GM18520 (cell line): ENCODE measurements around the gene MAN2C1.
"Not testable (repeated sequence)": the region's sequence is repeated elsewhere in the genome, so short reads cannot be mapped to it uniquely, and the experiment has no call there.

Experiments used
- ATAC-seq: cut with Tn5 transposase; IDR thresholded peaks from one replicate; pipeline ENCODE4 v1.9.1; 2021; ENCODE audit not compliant: unreplicated experiment

Gene MAN2C1

DNA sequence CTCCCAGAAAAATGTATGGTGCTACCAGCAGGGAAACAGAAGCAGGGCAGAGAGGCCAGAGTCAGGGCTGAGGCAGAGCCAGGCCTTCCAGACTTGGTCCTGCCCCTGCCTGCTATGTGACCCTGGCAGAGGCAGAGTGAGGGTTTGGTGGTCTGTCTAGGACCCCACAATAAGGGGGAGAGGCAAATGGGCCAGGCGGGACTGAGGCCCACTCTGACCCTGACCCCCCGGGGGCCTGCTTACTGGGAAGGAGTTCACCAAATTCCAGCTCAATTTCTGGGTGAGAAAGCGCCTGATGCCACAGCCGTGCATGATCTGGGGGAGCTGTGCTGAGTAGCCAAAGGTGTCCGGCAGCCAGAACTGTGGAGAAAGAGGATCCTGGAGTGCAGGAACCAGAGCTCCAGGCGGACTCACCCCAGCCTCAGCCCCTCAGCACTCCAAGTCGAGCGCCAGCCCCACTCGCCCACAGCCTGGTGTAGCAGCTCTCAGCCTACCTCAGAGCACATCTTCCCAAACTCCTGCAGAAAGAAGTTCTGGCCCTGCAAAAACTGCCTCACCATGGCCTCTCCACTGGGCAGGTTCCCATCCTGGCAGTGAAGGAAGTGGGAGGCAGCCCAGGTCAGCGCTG lies 6.9 kb downstream of the MAN2C1 start:
- no peak for ATAC-seq

DNA sequence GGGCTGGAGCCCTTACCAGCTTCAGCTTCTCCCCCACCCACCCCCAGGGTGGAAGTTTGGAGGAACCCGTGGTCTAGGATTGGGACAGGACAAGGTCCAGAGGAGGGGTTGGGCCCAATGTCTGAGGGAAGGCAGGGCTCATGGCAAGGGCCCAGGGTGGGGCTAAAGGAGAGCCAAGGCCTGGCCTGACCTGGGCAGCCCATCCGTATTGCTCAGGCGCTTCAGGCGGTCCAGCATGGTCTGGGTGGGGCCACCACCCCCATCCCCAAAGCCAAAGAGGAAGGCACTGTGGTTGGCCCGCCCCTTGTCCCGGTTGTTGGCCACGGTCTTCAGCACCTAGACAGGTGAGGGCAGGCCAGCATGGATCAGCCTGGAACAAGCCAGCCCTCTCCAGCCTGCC lies 7.6 kb downstream of the MAN2C1 start:
- ATAC-seq: no peak

DNA sequence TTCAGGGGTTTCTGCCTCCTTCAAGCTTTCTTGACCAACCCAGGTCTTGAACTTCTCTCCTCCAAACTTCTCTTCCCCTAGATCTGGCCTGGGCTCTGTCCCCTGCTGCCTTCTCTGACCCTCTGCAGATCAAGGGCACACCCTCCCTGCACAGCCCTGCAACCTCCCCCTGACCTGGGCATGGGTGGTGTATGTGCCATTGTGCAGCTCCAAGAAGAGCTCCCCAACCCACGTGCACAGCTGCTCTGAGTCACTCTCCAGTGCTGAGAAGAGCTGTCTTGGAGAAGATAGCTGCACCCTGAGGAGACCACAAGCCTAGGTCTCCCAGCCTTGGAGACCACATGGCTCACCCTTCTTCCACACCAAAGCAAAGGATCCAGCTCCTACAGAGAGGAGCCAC lies 8.0 kb downstream of the MAN2C1 start:
- ATAC-seq: no peak

DNA sequence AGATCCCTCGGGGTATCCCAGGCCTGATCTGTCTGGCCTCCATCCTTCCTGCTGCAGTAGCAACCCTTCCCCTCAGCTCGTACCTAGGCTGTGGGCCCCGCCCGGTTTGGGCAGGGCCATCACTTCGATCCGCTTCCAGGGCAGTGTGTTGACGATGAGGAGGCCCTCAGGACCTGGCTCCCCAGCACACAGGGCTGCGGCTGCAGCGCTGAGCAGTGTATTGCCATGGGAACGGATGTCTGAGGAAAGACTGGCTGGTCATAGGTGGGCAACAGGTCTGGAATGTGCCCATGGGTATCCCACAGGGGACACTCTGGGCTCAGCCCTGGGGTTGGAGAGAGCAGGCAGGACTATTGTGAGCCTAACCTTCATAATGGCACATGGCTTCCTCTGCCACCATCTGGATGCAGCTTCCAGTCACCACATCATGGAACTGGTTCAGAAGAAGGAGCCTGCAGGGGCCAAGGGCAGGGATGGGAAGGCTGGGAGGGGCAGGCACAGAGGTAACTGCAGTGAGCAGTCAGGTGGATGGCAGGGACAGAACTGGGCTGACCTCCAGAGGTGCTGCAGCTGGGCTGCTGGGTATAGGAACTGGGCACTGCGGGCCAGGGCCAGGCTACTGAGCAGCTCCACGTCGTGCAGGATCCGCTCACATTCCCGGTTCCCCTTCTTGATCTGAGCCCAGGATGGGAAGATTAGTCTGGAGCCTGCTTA lies 8.7 kb downstream of the MAN2C1 start:
- no peak for ATAC-seq

DNA sequence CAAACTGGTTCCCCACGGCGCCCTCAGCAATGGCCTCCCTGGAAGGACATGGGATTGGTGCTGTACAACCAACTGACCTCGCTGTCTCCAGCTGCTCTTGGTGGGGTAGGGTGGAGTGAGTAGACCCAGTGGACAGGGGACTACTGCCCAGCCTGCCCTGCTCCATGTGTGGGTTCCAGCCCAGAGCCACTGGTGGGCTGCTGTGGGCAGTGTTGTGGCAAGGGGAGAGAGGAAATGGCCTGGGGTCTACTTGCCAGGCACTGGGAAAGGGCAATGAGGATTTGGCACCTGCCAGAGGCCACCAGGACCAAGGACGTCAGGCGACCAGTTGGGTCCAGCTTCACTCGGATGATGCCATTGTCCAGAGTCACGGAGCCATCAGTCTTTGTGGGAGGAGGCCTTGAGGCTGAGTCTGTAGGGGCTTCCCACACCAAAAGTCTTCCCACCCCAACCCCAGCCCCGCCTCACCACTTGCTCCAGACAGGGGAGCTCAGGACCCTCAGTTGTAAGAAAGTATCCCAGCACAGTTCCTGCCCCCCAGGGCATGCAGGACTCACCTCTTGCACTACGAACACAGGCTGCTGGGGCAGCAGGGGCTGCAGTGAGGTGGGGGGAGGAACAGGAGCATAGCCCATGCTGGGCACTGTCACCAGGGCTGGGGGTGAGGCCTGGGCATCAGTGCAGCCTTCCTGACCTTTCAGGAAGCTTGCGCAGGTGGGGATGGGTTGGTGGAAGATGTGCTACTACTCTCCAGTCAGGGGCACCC lies 9.5 kb downstream of the MAN2C1 start:
- ATAC-seq: no peak

DNA sequence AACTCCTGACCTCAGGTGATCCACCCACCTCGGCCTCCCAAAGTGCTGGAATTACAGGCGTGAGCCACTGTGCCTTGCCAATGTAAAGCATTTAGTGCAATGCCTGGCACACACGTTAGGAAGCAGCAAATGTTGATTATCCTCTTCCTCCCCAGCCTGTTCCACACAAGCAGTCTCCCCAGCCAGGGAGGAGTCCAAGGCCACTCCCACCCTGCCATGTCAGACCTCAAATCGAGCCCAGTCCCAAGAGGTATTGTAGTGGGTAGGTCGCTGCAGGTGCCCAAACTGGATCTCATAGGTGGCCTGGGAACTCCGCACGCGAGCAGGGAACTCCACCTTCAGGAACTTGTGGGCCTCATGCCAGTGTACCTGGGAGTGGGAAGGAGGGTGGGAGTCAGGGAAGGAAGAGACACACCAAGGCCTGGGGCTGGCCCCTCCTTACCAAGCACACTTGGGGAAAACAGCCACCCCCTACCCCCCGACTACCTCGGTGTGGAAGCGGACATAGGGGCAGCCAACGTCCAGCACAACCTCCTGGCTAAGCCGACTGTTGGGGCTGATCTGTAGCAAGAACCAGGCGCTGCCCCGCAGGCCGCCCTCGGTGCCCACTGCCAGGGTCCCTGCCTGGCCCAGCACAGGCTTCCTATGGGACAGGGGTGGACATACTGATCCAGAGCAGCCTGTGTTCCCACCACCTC lies 10.3 kb downstream of the MAN2C1 start:
- no peak for ATAC-seq

DNA sequence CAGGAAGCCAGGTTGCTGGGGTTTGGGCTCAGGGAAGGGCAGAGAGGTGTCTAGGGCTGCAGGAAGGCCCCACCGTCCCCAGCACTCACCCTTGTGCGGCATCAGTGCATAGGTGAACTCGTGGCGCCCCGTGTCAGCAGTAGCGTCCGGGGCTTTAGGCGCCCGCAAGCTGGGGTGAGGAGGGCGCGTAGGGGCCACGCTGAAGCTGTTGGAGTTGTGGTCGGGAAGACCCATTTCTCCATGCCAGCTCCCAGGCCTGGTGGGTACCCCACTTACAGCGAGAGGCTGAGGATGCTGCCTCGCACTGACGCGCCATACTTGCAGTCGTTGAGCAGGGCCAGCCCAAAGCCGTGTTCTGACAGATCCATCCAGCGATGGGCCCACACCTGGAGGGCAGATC lies 11.9 kb downstream of the MAN2C1 start:
- no peak for ATAC-seq

DNA sequence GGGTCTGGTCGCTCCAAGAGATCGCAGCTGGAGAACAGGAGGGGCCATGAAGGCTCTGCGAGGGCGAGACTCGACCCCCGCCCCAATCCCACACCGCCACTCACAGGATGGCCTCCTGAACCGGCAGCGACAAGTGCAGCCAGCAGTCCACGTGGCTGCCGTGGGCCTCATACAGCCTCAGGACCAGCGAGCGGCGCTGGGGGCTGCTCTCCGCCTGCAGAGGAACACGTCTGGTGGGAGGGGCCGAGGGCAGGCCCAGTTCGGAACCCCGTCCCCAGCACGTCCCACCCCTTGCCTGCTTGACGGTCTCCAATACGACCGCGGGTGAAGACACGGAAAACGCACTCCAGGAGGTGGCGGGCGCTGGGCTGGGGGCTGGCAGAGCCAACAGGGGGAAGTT lies 12.4 kb downstream of the MAN2C1 start:
- no peak for ATAC-seq

DNA sequence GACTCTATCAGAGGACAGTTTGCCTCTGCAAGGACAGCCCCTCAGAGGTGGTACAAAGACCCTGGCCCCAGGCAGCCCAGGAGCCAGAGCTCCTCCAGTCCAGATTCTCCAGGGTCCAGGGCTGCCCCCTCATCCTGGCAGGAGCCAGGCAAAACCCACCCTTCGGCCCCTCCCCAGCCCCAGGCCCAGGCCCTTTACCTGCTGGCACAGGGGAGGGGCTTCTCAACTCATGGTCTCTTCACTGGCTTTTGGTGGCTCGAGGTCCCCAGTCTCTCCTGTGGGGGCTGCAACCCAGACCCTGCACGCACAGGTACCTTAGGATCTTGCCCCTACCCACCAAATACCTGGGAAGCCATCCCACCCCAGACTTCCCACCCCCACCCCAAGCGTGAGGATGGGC lies 13.0 kb downstream of the MAN2C1 start:
- ATAC-seq: no peak

DNA sequence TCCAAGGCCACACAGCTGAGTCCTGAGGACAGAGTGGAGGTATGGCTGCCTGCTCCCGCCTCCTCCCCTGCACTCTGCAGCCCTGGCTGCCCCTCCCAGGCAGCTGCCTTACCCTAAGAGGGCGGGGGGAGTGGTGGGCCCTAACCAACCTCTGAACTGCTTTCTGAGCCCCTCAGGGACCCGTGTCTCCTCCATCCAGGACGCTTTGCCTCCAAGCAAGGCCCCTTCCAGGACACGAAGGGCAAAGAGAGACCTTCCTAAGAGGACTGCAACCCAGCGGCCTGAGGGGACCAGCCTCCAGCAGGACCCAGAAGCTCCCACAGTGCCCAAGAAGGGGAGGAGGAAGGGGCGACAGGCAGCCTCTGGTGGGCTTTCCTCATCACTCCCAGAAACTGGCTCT lies 14.0 kb downstream of the MAN2C1 start:
- ATAC-seq: no peak

DNA sequence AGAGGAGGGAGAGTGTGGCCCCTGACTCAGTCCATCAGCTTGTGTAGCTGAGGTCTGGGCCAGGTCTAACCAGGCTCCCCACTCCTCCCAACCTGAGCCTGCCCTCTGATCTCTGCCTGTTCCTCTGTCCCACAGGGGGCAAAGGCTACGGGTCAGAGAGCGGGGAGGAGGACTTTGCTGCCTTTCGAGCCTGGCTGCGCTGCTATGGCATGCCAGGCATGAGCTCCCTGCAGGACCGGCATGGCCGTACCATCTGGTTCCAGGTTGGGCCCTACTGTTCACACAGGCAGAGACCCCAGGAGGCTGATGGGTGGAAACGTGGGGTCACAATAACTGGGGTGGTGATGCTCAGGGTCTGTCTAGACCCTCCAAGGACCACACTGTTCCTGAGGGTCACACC lies 14.8 kb downstream of the MAN2C1 start:
- ATAC-seq: no peak

DNA sequence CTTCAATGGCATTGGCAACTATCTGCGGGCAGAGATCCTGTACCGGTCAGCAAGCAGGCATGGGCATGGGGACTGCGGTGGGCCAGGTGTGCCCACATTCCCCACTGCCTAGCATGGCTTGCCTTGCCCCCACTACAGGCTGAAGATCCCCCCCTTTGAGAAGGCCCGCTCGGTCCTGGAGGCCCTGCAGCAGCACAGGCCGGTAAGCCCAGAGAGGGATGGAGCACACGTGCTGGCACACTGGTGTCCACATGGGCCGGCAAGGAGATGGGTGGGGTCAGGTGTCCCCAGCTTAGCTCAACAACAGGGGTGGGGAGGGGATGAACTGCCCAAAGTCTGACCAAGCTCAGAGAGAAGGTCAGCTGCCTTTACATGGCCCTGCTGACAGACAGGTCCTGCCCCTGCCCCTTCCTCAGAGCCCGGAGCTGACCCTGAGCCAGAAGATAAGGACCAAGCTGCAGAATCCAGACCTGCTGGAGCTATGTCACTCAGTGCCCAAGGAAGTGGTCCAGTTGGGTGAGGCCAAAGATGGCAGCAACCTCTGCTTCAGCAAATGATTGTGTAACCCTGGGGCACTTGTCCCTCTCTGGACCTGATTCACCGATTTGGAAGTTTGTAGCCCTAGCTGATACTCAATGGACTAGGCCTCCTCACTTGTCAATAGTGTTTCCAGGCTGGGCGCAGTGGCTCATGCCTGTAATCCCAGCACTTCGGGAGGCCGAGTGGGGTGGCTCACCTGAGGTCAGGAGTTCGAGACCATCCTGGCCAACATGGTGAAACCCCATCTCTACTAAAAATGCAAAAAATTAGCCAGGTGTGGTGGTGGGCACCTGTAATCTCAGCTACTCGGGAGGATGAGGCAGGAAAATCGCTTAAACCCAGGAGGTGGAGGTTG lies 16.0 kb downstream of the MAN2C1 start:
- no peak for ATAC-seq

DNA sequence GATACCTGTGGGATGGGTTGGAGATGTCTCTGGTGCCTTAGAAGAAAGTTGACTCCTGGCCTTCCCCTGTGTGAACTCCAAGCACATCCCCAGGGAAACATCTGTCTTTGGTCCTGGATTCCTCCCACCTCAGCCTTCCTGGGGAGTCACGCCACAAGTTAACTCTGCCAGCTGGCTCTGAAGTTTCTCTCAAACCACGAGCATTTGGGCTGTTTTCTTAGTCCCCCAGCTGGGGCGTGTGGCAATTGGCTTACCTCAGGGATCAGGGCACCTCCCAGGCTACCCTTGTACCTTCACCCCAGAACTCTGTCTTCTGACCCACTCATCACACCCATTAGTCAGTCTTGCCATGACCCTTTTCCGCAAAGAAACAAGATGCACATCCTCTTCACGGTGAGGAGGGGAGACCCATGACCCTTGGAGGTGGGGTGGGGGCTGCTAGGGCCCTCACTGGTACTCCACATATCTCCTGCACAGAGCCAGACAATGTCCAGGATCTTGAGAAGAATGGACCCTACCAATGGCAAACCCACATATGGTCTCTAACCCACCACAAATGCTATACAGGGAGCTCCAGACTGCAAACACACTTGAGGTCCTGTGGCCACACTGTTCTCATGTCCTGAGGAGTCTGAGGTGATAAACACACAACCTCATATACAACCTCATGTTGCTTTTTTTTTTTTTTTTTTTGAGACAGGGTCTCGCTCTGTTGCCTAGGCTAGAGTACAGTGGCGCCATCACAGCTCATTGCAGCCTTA lies 17.6 kb downstream of the MAN2C1 start:
- ATAC-seq: no peak

DNA sequence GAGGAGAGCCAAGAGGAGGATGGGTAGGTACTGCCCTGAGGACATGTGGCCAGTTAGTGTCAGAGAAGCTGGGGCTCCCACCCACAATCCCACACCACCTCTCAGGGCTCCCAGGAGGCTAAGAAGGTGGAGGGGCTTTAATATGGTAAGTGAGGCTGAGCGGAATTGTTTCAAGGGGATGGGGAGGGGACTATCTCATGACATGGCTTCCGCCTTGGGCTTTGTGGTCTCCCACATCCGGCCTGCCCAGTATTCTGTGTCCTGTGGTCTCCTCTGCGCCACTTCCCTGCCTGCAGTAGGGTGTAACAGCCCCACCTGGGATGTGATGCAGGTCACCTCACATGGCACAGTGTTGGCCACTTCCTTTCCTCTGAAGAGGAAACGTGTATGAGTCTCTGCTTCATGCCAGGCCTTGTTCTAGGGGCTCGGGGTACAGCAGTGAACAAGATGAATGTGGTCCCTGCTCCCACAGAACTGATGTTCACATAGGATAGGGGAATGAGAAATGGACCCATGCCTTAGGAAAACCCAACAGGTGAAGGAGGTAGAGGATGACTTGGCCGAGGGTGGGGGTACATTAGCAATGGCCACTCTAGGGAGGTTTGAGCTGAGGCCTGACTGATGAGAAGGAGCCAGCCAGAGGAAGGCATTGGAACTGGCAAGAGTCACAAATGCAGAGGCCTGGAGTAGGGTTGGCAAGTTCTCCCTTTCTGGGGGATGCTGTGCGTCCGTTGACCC lies 18.4 kb downstream of the MAN2C1 start:
- no peak for ATAC-seq

DNA sequence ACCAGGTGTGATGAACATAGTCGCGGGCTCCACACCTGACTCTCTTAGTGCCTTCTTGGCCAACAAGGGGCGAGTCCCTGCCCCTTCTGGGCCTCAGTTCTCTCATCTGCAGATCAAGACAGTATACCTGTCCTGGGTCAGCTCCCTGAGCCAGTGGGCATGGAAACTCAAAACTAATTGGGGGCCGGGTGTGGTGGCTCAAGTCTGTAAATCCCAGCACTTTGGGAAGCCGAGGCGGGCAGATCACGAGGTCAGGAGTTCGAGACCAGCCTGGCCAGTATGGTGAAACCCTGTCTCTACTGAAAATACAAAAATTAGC lies 19.1 kb downstream of the MAN2C1 start:
- ATAC-seq: not testable (repeated sequence)

DNA sequence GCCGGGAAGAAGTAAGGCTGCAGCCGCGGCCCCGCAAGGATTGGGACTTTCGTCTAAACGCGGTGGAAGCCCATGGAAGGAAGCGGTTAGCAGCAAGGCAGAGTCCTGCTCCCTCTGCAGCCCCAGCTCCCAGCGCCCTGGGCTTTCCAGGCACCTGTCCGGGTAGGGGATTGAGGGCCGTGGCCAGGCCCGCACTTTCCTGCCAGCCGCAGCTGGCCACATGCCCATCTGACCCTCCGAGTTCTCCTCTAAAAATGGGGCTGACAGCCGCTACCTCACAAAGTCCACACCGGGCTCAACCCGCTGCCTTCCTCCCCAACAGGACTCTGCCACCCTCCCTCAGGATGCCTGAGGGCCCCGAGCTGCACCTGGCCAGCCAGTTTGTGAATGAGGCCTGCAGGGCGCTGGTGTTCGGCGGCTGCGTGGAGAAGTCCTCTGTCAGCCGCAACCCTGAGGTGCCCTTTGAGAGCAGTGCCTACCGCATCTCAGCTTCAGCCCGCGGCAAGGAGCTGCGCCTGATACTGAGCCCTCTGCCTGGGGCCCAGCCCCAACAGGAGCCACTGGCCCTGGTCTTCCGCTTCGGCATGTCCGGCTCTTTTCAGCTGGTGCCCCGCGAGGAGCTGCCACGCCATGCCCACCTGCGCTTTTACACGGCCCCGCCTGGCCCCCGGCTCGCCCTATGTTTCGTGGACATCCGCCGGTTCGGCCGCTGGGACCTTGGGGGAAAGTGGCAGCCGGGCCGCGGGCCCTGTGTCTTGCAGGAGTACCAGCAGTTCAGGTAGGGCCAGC lies 19.7 kb downstream of the MAN2C1 start:
- ATAC-seq: no peak

DNA sequence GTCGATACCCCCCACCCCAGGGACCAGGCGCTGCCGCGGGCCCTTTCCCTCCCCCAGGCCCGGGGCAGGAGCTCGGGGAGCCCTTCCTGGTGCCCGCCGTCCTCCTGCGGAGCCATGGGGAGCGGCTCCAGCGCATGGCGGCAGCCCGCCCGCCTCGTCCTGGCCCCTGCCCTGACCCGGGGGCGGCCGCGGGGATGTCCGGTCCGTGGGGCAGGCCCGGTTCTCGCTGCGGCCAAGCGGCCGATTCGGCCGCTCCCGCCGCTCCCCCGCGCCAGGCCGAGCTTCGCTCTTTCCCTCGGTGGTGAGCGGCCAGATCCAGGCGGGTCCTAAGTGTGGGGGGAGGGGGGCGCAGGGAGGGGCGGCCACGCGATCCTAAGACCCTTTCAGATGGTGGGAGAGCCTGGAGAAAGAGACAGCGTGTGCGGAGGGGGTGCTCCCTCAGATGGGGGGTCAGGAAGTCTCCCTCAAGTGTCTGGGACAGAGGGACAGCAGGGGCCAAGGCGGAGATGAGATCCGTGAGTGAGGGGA lies 20.3 kb downstream of the MAN2C1 start:
- ATAC-seq: no peak
